MM.1S (cell line): ENCODE results near the gene CD4.

Experiments
- DNase-seq: peaks from one replicate; pipeline ENCODE4 v3.0.0-alpha.2; 2015
- H2AFZ ChIP-seq: fragments of 300-600 bp; sonication (generic); 2 replicates; pipeline ENCODE4 v1.6.0; 2016; ENCODE audit warnings: antibody characterized with exemption, low read length
- H3F3A ChIP-seq: fragments of 300-600 bp; sonication (generic); 2 replicates; pipeline ENCODE4 v1.6.1; 2016; ENCODE audit warnings: mild to moderate bottlenecking, antibody characterized with exemption, low read length, moderate library complexity, mixed read lengths; ENCODE audit not compliant: insufficient read depth
- H3K27ac ChIP-seq: fragments of 300-600 bp; sonication (generic); 2 replicates; pipeline ENCODE4 v1.5.1; 2016; ENCODE audit warnings: mild to moderate bottlenecking, low read length
- H3K27me3 ChIP-seq: fragments of 300-600 bp; sonication (generic); replicated peaks from 2 replicates; pipeline ENCODE4 v1.6.0; 2016; ENCODE audit warnings: low read length; ENCODE audit not compliant: insufficient read depth
- H3K36me3 ChIP-seq: fragments of 300-600 bp; sonication (generic); replicated peaks from 2 replicates; pipeline ENCODE4 v1.6.1; 2016; ENCODE audit warnings: mild to moderate bottlenecking, low read length, mixed read lengths; ENCODE audit not compliant: insufficient read depth
- H3K4me1 ChIP-seq: fragments of 300-600 bp; sonication (generic); 2 replicates; pipeline ENCODE4 v1.6.1; 2016; ENCODE audit warnings: low read length, mixed read lengths
- H3K4me2 ChIP-seq: fragments of 300-600 bp; sonication (generic); 2 replicates; pipeline ENCODE4 v1.6.0; 2016; ENCODE audit warnings: low read depth, low read length
- H3K4me3 ChIP-seq: fragments of 300-600 bp; sonication (generic); 2 replicates; pipeline ENCODE4 v1.5.1; 2016; ENCODE audit warnings: low read length, mixed read lengths
- H3K79me2 ChIP-seq: fragments of 300-600 bp; sonication (generic); 2 replicates; pipeline ENCODE4 v1.6.1; 2016; ENCODE audit warnings: mixed run types, low read length, mixed read lengths
- H3K9ac ChIP-seq: fragments of 300-600 bp; sonication (generic); 2 replicates; pipeline ENCODE4 v1.6.1; 2016; ENCODE audit warnings: low read length, mixed read lengths
- H3K9me2 ChIP-seq: fragments of 300-600 bp; sonication (generic); replicated peaks from 2 replicates; pipeline ENCODE4 v1.6.1; 2016; ENCODE audit warnings: mild to moderate bottlenecking, low read length, mixed read lengths; ENCODE audit not compliant: insufficient read depth
- H3K9me3 ChIP-seq: fragments of 300-600 bp; sonication (generic); replicated peaks from 2 replicates; pipeline ENCODE4 v1.6.1; 2016; ENCODE audit warnings: mild to moderate bottlenecking, low read length, mixed read lengths; ENCODE audit not compliant: insufficient read depth
- H4K20me1 ChIP-seq: fragments of 300-600 bp; sonication (generic); 2 replicates; pipeline ENCODE4 v1.6.1; 2016; ENCODE audit warnings: mild to moderate bottlenecking, low read length, moderate library complexity, mixed read lengths; ENCODE audit not compliant: insufficient read depth
- CTCF ChIP-seq: fragments of 300-600 bp; sonication (generic); IDR thresholded peaks from 2 replicates; pipeline ENCODE4 v1.5.1; 2016; ENCODE audit warnings: antibody characterized with exemption, low read length, mixed read lengths
- EZH2 ChIP-seq: fragments of 300-600 bp; sonication (generic); optimal IDR thresholded peaks from 2 replicates; pipeline ENCODE3; 2017; ENCODE audit warnings: low read depth, mild to moderate bottlenecking, antibody characterized with exemption, low read length, mixed read lengths
- EZH2phosphoT487 ChIP-seq: fragments of 300-600 bp; sonication (generic); IDR thresholded peaks from 2 replicates; pipeline ENCODE4 v1.6.1; 2018; ENCODE audit warnings: antibody characterized with exemption, low read length

CD4 gene

GRCh38 chr12:6751767-6752166 lies 37.6 kb upstream of the CD4 start:
- Histone ChIP-seq H3K4me1 (peaks cover 14% of the 10 kb centered on the region), H3F3A (peaks cover 5% of the 10 kb centered on the region; the same call in 1 of the 2 replicates), H3K36me3 (no peaks in the 10 kb centered on the region), H3K9ac (peak overlapping the region; percentile 83; the same call in 1 of the 2 replicates), H3K4me2 (peak overlapping the region; percentile 78; the same call in 1 of the 2 replicates), H3K4me3 (peak overlapping the region; percentile 99), H3K27me3 (no peaks in the 10 kb centered on the region), H3K9me2 (no peaks in the 10 kb centered on the region), H4K20me1 (no peaks in the 10 kb centered on the region), H3K79me2 (peaks cover 15% of the 10 kb centered on the region), H3K27ac (no peak overlapping the region), H2AFZ (no peak overlapping the region), H3K9me3 (no peaks in the 10 kb centered on the region)
- TF ChIP-seq EZH2 (no peak), CTCF (no peak), EZH2phosphoT487 (no peak)
- no peak for DNase-seq

DNA sequence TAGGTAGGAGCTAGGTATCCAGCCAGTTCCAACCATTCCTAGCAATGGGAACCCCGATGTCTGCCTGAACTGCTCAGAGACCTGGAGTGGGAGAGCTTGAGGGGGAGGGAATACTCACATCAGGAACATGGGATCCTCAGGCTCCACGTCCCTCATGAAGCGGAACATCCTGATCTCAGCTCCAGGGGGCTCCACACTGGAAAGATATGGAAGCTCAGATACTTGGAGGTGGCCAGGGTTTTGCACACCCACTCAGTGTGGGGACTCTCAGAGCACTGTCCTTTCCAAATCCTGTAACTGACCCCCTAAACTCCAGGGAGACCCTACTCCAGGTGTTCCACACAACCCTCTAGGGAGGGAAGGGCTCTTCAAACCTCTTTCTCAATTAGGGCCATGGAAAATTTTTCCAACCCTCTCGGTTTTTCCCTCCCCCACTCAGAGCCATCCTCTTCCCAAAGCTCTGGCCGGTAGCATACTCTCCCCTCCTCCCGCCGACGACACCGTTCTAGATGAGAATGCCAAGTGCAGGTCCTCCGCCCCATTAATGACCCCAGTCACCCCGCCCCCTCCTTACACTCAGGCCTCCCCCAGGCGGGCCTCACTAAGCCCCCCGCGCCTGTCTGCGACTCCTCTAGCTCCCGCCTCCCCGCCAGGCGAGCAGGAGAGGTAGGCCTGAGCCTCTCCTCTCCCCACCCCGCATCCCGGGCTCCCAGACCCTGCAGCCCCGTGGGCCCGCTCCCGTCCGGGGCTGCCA lies 37.0 kb upstream of the CD4 start:
- Histone ChIP-seq H3K9ac (peak overlapping the region; percentile 83), H4K20me1 (no peaks in the 10 kb centered on the region), H3K36me3 (no peaks in the 10 kb centered on the region), H3K27me3 (no peaks in the 10 kb centered on the region), H3F3A (peaks cover 5% of the 10 kb centered on the region; the same call in 1 of the 2 replicates), H3K79me2 (peaks cover 15% of the 10 kb centered on the region), H3K9me3 (no peaks in the 10 kb centered on the region), H3K4me1 (peaks cover 14% of the 10 kb centered on the region), H3K27ac (peak overlapping the region; percentile 76; the same call in 1 of the 2 replicates), H2AFZ (peak overlapping the region; percentile 70), H3K4me3 (peak overlapping the region; percentile 99), H3K9me2 (no peaks in the 10 kb centered on the region), H3K4me2 (peak overlapping the region; percentile 78)
- TF ChIP-seq EZH2phosphoT487: no peak
- TF ChIP-seq EZH2: no peak
- TF ChIP-seq CTCF: no peak
- DNase-seq: no peak

DNA sequence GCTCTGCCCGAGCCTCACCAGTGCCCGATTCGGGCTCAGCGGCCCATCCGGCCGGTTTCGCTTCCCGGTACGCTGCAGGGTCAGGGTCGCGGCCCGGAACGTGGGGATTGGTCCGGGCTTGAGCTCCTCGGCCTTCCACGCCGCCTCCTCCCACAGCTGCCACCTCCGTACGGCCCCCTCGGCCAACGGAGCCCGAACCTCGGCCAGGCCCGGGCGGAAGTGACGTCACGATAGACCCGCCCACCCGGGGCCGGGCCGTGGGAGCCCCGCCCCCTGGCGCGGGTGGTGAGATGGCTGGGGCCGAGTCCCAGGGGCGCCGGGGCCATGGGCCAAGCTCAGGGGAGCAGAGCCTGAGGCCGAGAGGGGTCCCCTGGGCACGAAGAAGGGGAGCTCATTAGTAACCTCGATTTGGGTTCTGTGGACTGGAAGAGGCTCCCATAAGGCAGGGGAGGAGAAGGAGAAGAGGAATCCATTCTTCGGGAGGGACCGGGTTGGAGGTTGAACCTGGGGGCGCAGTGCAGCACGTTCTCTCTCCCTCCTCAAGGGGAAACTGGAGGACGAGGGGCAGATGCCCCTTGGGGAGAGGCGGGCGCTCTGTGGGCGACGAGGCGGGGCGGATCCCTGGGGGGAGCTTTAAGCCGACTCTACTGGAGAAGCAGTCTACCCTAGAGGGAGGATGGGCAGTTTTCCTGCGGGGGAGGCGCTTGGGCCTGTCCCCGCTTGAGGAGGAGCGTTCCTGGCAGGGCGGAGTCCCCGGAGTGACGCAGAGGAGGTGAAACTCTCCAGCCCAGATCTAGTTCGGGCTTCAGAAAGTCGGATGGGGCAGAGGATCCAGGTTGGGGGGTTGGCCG lies 36.2 kb upstream of the CD4 start, which contains the start of gene MLF2:
Gene MLF2 (minus strand): TSS at position 221 of the 851 bp plus-strand sequence. CDS start 807 bp downstream, outside the sequence.
- TF ChIP-seq EZH2phosphoT487 (no peak), CTCF (no peak; the same call in 1 of the 2 replicates), EZH2 (no peak)
- peak; percentile 98 for DNase-seq
- H3K4me1 ChIP-seq: peaks cover 14% of the 10 kb centered on the region
- H2AFZ ChIP-seq: peak within 1 kb of the TSS; percentile 70
- H3K9me3 ChIP-seq: no peaks in the 10 kb centered on the region
- H3K9ac ChIP-seq: peak within 1 kb of the TSS; percentile 83
- peak within 1 kb of the TSS; percentile 78 for H3K4me2 ChIP-seq
- H3K79me2 ChIP-seq: peaks cover 15% of the 10 kb centered on the region
- peak within 1 kb of the TSS; percentile 76 for H3K27ac ChIP-seq
- peak within 1 kb of the TSS; percentile 99 for H3K4me3 ChIP-seq
- no peaks in the 10 kb centered on the region for H3K27me3 ChIP-seq
- H3K9me2 ChIP-seq: no peaks in the 10 kb centered on the region
- peaks cover 5% of the 10 kb centered on the region; the same call in 1 of the 2 replicates for H3F3A ChIP-seq
- H4K20me1 ChIP-seq: no peaks in the 10 kb centered on the region
- no peaks in the 10 kb centered on the region for H3K36me3 ChIP-seq
